Measurements from ENCODE around the gene GPR137B.
A peak's percentile ranks its signal among the peaks of the same experiment; 100 is the strongest.
"Not testable (repeated sequence)": the region's sequence is repeated elsewhere in the genome, so short reads cannot be mapped to it uniquely, and the experiment has no call there.

GPR137B gene

DNA sequence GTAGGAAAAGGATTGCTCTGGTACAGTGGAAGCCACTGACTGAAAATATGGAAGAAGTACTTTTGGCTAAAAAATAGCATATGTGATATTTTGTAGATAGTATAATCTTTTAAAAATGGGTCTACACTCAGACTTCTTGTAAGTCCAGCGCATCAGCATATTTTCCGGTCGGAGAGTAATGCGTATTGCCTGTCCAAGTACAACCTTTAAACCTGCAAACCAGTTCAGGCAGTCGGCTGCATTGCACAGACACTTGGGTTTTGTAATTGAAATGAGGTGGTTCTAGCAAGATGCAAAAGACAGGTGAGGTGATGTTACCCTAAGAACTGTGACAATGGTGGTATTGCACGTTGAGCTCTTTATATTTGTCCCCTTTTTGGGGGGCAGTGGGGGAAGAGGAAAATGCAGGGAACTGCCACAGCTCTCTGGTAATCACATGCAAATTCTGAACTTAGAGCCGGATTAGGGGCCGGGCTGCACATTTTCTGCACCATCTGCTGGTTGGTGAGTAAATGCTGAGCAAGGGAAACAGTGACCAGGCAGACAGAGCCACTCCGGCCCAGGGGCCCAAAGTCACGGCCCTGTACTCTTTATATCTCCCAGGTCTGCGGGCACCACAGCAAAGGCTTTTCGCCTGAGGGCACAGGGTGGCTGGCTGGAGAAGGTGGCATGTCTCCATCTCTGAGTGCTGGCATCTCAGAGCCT lies 2.3 kb downstream of the GPR137B start:
- no peak for DNase-seq

DNA sequence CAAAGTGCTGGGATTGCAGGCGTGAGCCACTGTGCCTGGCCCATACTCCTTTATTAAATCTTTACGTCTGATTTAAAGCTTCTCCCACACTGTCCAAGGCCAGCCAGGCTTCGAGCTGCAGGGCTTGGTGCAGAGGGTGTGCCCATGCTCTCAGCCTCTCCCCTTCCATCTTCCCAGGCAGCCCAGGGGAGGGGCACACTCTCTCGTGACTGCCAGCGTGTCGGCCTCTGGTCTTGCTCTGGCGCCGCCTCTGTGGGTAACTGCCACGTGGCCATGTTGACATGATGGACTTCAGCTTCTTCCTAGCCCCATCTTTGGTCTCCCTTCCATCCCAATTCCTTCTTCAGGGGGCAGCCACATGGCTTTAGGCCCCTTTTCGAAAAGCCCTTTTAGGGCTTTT lies 4.7 kb downstream of the GPR137B start:
- DNase-seq: no peak

DNA sequence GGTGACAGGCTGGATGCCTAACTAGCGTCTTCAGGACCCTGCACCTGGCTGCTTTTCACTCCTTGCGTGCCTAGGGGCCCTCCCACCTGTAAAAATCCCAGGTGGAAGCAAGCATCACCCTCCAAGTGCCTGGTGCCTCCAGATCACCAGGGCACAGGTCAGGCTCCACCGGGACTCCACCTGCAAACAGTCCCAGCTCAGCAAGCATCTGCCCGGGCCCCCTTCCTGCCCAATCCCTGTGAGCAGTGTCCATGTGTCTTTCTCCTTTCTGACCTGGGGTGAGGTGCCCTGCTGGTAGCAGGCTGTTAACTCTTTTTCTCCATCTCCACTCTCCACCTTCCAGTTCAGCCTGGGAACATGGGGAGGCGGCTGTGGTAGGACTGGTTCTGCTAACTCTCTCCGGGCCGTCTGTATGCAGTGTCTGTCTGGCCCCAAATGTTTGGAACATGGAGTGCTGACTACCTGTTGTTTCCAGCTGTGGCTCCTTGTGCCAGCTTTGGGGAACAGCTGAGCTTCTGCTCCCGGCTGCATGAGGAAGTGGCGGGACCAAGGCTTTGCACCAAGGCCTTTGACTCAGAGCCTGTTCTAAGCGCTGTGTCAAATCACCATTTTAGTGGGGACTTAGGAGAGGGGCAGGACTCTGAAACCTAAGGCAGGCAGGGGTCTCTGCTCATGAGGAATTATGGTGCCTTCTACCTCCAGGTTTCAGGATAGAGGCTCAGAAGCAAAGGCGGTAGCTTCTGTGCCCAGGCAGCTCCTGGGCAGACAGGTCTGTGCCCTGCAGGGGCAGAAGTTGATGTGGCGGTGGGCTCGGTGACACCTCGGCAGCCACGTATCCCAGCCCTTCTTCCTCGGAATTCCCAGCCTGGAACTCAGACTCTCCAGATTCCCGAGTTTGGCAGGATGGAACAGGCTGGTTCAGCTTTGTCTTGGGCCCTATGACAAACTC lies 5.5 kb downstream of the GPR137B start:
- no peak for DNase-seq

DNA sequence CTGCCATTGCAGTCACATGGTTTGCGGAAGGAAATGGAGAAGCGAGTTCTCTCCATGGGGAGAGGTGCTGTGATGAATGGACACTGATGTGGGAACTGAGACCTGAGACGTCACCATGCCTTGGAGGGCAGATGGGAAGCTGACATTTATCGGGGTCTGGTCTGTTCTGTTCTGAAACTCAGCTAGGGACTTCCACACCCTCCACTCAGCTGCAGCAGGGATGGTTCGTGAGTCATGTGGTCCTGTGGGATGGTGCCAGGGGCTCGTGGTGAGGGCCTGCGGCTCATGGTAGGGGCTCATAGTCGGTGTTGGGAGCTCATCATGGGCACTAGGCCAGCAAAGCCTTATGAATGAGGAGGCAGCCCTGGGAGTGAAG lies 6.1 kb downstream of the GPR137B start:
- no peak for DNase-seq

DNA sequence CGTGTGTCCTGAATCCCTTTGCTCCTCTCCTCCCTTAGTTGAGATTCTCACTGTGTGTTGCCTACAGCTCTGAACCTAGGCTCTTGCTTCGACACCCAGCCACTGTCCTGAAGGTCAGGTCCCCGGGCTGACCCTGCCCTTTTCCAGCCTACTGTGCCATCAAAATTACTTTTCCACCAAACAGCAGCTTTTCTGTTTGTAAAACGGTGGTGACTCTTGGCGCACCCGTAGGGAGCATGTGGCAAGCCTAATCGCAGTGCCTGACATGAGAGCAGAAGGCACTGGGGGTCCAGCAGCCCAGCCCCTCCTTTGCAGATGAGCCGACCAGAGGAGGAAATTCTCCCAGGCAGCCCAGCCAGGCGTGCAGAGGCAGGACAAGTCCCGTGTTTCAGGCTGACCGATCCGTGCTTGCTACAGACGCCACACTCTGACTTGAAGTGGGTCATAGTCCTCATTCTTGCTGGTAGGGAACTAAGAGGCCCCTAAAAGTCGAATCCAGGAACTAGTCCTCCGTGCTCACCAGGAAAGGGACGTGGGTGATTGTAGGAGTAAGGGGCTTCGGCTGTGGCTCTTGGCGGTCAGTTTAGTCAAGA lies 6.8 kb downstream of the GPR137B start:
- no peak for DNase-seq

DNA sequence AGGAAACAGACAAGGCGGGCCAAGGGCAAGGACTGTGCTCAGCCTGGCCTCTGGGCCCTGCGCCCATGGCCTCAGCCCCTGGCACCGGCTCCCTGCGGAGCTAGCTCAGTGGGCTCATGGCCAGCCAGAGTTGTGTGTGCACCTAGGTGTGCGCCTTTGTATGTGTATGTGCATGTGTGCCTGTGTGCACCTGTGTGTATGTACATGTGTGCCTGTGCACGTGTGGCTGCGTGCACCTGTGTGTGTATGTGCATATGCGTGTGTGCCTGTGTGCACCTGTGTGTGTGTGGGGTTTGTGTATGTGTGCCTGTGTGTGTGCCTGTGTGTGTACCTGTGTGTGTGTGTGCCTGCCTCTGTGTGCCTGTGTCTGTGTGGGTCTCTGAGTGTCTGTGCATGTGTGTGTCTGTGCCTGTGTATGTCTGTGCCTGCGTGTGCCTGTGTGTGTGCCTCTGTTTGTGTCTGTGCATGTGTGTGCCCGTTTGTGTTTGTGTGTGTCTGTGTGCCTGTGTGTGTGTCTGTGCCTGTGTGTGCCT lies 7.4 kb downstream of the GPR137B start:
- no peak for DNase-seq

DNA sequence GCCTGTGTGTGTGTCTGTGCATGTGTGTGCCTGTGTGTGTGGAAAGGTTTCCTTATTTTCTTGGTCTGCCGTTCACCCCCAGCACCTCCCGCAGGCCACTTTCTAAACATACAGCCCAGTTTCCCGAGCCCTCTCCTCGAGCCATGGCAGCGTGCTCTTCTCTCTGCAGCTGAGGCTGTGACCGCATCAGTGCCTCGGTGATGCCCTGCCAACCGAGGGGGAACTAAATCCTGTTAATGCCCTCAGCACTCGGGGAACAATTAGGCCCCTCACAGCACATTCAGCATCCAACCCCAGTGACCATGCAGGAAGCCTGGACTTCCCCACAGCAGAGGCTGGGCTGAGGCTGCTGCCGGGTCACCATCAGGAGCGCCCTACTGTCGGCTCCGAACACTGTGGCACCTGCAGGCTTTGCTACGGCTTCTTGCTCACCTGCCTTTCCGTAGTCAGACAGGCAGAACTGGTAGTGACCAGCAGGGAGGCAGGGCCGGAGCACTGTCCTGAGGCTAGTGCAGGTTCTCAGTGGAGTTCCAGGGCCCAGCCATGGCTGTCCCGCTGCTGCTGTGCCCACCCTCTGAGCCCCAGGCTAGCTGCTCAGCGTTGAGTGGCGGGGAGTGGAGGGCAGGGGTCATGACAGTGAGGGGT lies 8.1 kb downstream of the GPR137B start:
- no peak for DNase-seq

DNA sequence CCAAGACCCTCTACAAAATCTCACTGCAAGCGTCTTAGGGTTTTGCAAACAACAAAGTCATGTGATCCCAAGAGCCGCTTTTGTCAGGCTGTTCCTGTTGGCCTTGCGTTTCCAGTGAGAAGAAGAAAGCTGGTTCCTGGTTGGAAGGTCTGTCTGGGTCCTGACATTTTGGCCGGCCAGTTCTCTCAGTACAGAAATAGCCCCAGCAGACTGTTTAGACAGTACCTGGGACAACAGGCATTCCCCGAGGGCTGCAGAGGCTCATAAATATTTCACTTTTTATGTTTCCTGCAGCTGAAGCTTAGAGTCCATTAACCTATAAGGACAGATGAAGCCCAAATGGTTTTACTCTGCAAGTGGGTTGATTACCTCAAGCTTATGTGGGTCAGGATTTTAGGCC lies 8.6 kb downstream of the GPR137B start:
- no peak for DNase-seq

DNA sequence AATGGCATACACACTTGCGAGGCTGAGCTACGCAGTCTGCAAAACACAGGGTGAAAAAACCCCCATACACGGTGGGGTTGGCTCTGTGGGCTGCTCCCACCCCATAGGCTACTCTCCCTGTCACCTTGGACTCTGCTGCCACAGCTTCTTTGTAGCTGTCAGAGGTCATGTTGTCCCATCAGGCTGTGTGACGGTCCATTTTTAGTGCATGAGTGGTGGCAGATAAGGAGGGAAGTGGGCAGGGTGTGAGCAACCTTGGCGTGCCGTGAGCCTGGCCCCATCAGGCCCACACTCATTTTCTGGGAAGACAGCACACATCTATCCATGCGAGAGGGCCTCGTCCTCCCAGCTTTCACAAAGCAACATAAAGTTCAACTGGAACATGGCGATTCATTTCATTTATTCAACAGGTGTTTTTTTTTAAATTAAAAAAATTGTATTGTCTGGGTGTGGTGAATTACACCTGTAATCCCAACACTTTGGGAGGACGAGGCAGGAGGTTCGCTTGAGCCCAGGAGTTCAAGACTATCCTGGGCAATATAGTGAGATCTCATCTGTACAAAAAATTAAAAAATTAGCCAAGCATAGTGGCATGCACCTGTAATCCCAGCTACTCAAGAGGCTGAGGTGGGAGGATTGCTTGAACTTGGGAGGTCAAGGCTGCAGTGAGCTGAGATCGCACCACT lies 9.5 kb downstream of the GPR137B start:
- DNase-seq: no peak

DNA sequence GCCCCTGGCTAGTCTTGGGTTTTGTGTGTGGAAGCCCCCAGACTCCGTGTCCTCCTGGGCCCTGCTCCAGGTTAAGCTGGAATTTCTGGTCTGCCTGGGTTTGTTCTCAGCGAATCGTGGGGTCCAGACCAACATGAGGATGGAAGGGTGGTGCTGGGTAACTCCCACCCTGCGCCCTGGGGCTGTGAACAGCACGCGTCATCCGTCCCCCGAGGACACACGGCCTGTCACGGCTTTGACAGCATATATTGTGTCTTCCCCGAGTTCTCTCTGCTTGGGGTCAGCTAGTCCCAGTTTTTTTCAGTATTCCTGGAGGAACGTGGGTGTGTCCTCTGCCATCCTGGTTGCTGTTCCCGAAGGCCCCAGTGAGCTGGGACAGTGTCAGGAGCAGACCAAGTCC lies 11.8 kb downstream of the GPR137B start:
- no peak for DNase-seq

DNA sequence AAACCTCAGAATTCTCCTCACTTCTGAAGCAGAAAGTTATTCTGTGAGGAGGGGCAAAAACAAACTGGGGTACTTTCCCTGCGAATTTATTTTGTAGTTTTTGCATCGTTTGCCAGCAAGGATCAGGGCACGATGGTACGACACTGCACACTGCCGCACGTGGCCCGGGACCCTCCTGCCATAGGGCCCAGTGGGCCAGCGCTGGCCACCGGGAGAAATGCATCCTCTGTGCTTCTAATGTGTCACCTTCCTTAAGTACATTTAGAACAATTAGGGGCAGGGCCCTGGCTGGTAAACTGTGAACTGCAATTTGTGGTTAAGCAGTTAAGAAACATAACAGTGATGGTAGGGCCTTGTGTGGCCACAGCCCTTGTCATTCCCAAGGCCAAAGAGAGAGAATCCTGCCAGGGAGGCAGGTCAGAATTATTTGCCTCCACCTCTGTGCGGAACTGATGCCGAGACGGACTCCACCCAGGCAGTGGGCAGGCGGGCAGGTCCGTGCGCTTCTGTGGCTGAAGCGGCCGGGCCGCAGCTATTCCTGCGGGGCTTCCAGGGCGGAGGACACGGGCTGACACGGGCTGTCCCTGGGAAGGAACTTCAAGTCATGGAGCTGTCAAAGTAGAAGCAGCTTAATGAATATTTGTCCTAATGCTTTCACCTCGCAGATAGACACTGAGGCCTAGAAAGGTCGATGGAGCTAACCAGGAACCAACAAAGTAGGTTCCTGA lies 12.5 kb downstream of the GPR137B start:
- no peak for DNase-seq

DNA sequence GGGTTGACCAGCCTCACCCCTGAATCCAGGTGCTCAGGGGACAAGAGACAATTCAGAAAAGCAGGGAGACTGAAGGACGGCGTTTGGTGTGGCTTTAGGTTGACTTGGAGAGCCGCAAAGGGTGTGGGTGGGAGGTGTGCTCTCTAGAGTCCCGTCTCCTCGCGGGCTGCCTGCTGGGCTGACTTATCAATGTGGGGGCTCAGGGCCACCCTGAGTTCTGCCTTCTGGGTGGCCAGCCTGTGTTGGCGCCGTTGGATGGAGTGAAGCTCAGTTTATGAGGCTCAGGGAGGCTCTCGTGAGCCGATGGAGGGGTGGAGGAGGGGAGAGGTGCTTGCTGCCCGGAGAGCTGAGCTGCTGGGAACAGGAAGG lies 13.0 kb downstream of the GPR137B start:
- no peak for DNase-seq

DNA sequence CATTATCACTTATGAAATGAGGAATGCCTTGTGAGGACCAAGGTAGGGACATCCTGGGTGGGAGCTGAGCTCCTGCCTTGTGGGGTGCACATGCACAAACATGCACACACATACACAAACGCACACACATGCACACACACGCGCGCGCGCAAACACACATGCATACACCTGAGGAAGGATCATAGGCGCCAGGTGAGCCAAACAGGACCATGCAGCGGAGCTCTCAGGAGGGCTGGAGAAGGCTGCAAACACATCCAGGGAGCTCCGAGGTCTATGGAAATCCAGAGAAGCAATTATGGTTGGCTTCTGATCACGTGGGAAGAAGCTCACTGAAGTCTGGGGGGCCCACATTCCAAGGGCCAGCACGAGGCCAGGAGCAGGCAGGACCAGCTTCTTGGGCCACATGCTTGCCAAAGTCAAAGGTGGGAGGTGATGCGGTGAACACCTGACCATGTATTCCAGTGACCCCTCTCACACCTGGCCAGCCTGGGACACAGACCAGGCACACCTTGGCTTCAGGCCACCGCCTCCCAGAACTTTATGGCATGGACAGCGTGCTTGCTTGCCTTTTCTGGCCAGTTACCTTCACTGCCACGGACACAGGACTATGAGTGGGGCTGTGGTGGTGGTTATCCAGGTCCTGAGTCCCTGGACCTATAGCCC lies 13.6 kb downstream of the GPR137B start:
- no peak for DNase-seq

DNA sequence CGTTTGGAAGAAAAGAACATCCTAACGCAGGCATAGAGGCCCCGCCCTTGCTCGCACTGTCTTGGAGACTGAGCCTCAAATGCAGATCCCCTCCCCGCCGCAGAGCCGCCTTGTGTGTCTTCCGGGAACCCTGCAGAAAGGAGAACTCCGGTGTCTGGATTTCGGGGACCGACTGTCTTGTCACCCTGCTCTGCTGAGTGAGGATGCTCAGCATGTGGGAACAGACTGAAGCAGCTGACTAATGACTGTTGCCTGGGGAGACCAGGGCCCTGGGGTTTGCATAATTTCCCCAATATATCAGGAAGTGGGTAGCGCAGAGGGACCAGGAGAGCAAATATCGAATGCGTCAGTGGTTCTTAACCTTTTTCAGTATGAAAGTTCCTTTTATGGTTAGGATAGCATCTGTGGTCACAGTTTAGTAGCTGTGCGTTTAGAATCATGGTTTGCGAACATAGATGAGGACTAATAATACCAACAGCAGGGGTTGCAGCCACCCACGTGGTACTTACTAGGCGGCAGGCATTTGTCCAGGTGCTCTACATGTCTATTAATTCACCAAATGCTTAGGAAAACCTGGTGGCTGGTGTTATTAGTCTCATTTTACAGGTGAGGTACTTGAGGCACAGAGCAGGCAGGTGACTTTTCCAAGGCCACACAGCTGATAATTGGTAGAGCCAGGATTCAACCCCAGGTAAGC lies 14.3 kb downstream of the GPR137B start:
- DNase-seq: peak; percentile 63 to 66

DNA sequence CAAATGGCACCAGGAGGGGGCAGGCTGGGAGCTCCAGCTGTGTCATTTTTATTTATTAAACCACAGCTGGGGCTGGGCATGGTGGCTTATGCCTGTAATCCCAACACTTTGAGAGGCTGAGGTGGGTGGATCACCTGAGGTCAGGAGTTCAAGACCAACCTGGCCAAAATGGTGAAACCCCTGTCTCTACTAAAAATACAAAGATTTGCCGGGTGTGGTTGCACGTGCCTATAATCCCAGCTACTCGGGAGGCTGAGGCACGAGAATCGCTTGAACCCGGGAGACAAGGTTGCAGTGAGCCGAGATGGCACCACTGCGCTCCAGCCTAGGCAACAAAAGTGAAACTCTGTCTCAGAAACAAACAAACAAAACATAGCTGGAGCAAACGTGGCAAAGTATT lies 15.7 kb downstream of the GPR137B start:
- DNase-seq: not testable (repeated sequence)

DNA sequence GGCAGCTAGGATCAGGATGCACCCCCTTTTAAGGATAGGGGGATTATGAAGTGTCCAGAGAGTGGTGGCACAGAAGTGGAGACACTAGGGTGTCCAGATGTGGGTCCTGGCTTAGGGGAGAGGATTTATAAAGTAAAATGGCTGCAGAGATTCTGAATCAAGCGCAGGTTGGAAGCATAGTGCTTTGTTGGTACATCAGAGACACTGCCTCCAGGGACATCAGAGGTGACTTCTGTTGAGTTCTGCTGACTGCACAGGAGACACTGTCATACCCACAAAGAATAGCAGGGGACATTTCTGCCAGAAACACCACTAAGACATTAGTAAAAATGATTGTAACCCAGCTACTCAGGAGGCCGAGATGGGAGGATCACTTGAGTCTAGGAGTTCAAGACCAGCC lies 16.4 kb downstream of the GPR137B start:
- no peak for DNase-seq

DNA sequence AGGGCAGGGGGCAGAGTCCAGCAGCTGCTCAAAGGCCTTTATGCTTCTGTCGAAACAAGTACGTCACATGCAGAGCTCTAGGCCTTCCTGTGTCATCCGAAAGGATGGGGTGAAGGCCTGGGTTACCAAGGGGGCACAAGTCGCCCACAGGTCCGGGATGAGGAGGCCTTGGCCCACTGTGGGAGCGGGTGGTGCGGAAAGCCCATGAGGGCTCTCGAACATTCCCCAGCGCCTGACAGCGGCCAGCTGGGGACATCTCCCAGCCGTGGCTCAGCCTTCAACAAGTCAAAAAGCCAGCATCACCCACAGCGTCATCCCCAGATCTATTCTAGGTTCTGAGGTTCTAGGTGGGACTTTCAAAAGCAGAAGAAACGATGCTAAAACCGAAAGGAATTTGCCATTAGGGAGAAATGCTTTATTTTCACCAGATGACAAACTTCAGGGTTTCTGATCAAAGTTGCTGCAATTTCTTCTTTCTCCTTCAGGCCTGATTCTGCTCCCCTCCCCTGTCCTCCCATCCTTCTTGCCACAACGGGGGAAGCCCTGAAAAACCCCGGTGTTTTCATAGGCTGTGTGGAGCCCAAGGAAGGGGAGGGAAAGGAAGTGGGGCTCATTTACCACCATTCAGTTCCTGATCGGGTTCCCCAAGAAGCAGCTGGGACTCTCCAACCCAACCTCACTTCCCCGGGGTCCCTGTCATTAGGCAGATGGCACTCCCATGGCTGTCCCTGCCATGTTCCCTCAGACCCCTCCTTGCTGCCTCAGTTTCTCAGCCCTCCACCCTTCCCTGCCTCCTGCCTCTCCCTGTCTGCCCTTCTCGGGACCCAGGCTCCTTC lies 17.6 kb downstream of the GPR137B start:
- peak in 1 of 2 donors; percentile 45 for DNase-seq

DNA sequence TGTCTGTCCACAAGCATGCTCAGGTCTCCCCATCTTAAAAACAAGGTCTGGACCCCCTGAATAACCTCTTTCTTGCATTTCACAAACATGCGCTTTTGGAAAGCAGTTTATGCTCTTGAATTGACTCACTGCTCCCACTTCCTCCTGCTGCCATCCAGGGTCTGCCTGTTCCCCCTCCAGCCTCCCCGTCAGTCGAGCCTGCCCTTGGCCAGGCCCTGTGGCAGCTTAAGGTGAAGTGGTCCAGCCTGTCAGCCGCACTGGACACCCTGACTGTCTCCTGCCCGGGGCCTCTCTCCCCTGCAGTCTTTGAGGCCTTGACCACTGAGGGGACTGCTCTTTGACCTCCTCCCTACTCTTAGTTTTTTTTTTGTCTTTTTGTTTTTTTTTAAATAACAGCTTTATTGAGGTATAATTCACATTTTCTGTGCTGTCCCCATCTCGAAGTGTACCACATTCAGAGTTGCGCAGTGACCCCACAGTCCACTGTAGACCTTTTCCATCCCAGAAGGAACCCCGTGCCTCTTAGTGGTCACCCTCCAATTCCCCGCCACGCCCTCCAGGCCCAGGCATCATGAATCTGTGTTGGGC lies 18.3 kb downstream of the GPR137B start:
- no peak for DNase-seq

DNA sequence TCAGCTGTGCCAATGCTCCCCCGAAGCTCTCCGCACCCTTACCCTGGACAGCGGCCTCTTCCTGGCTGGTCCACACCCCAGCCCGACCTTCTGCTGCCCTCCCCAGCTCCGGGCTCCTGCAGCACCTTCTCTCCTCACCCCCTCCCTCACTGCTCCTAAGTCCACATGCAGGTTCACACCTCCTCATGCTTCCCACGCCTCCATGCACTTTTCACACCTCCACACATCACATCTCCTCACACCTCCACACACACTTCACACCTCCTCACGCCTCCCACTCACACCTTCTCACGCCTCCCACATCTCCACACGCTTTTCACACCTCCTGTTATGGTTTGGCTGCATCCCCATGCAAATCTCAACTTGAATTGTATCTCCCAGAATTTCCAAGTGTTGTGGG lies 18.9 kb downstream of the GPR137B start:
- peak in 1 of 2 donors; percentile 28 for DNase-seq

Measured in CD4-positive, alpha-beta T cell treated with Interferon alpha-2 for 1 hour (primary cell).